Neural progenitor cell (in vitro differentiated cells): ENCODE measurements around the gene KCTD10.
"Not testable (repeated sequence)": the region's sequence is repeated elsewhere in the genome, so short reads cannot be mapped to it uniquely, and the experiment has no call there.

Experiments
- CTCF ChIP-seq: fragments of 200-600 bp; sonication (generic); IDR thresholded peaks from 2 replicates; pipeline ENCODE4 v1.5.1; 2017; ENCODE audit warnings: antibody characterized with exemption, mild to moderate bottlenecking
- EZH2 ChIP-seq: fragments of 200-600 bp; sonication (generic); IDR thresholded peaks from 2 replicates; pipeline ENCODE4 v1.6.1; 2017; ENCODE audit warnings: antibody characterized with exemption, mild to moderate bottlenecking, moderate library complexity

DNA sequence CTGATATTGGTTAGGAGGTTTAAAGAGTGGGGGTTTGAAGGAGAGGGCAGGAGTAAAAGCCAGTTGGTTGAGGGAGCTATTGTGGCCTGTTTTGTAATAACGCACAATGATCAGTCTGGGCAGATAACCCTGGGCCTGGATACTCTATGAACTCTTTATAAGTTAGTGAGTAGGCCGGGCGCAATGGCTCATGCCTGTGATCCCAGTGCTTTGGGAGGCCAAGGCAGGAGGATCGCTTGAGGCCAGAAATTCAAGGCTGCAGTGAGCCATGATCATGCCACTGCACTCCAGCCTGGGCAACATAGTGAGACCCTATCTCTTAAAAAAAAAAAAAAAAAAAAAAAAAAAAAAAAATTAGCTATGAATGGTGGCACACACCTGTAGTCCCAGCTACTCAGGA lies 71.0 kb downstream of the KCTD10 start:
- TF ChIP-seq CTCF, EZH2: not testable (repeated sequence)
